Activated naive CD4-positive, alpha-beta T cell treated with anti-CD3 and anti-CD28 coated beads, Interleukin-2, amount 50 U/mL, for 16 hours (primary cell): ENCODE results near the gene PDE8B.
A peak's percentile ranks its signal among the peaks of the same experiment; 100 is the strongest.

Experiments used
- DNase-seq: peaks from one replicate; pipeline ENCODE4 v3.0.0-alpha.2; 2020

Gene PDE8B

DNA sequence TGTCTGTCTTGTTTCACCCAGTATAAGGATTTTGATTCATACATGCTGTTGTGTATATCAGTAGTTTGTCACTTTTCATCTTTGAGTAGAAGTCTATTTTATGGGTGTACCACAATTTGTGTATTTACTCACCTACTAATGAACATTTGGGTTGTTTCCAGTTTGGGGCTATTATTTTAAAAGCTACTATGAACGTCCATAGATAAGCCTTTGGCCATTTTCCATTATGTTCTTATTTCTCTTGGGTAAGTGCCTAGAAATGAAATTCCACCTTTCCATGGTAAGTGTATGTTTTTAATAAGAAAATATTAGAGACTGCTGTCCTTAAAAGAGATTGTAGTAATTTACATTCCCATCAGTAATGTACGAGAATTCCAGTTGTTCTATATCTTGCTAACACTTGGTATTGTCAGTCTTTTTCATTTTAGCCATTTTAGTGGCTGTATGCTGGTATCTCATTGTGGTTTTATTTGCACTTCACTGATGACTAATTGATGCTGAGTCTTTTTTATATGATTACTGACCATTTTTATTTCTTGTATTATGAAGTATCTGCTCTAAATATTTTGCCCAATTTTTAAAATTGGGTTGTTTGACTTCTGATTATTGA, 17.9 kb upstream of the PDE8B start:
- DNase-seq = no peak

DNA sequence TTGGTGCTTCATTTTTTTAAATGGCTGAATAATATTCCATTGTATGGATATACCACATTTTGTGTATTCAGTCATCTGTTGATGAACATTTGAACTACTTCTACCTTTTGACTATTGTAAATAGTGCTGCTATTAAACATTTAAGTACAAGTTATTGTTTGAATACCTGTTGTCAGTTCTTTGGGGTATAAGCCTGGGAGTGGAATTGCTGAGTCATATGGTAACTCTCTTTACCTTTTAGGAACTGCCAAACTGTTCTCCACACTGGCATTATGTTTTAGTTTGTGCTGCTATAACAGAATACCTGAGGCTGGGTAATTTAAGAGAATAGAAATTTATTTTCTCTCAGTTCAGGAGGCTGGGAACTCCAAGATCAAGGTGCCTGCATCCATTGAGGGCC, 15.7 kb upstream of the PDE8B start:
- DNase-seq = no peak

DNA sequence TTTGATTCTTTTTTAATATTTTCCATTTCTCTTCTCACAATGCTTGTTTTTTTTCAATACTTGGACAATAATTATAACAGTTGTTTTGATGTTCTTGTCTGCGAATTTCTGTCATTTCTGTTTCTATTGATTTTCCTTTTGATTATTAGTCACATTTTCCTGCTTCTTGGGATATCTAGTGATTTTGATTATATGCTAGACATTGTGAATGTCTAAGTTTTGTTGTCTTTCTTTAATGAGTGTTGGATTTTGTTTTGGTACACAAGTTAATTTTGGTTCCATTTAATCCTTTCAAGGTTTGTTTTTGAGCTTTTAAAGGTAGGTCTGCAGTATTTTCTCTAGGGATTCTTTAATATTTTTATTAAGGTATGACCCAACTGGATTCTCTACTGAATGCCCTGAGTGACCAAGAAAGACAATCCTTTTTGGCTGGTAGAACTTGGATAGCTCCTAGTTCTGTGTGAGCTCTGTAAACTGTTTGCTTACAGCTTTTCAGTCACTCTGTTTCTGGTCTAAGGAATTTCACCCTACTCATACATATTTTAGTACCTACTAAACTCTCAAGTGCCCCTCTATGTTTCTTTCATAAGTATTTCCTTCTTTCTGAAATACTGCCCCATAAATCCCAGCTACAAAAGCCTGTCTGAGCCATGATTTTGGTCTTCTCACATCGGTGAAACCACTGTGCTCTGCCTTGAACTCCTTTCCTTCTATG, 12.5 kb upstream of the PDE8B start:
- DNase-seq = no peak

DNA sequence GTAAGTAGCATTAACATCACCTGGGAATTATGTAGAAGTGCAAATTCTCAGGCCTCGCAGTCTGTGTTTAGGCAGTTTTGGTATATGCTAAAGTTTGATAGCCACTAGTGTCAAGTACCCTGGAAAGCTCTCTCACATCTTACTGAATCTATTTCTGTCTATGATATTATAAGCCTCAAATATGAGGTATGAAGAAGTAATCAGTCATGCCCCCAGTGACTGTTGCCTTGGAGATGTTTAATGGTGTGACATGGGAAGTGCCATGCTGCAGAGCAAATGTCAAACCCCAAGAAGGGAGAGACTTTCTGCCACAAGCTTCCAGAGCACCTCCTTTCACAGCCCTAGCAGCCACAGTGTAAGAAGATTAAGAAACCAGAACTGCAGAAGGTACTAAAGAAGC, 9.8 kb upstream of the PDE8B start:
- DNase-seq = no peak

DNA sequence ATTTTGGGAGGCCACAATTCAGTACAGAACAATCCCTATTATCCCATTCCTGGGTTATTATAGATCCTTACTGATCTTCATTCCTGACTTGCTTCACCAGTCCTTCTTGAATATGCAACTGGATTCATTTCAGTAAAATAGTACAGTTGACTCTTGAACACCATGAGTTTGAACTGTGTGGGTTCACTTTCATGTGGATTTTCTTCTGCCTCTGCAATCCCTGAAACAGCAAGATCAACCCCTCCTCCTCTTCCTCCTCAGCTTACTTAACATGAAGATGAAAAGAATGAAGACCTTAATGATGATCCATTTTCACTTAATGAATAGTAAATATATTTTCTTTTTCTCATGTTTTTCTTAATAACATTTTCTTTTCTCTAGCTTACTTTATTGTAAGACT, 8.3 kb upstream of the PDE8B start:
- no peak for DNase-seq

DNA sequence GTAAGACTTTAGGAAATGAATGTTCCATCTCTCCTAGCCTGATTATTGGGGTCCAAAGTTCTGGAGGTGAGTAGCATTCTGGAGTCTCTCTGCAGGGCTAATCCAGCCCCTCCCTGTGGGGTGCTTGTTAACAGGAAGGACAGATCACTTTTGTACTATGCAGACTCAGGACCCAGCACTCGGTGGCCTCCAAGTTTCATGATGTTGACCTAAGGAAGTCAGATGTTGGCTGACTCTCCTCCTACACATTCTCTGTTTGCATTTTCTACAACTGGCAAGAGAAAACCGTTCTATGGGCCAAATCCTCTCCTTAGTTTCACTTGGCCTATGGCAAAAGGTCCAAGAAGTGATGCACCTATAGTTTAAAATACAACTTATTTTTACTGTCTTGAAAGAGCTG, 5.5 kb upstream of the PDE8B start:
- no peak for DNase-seq

DNA sequence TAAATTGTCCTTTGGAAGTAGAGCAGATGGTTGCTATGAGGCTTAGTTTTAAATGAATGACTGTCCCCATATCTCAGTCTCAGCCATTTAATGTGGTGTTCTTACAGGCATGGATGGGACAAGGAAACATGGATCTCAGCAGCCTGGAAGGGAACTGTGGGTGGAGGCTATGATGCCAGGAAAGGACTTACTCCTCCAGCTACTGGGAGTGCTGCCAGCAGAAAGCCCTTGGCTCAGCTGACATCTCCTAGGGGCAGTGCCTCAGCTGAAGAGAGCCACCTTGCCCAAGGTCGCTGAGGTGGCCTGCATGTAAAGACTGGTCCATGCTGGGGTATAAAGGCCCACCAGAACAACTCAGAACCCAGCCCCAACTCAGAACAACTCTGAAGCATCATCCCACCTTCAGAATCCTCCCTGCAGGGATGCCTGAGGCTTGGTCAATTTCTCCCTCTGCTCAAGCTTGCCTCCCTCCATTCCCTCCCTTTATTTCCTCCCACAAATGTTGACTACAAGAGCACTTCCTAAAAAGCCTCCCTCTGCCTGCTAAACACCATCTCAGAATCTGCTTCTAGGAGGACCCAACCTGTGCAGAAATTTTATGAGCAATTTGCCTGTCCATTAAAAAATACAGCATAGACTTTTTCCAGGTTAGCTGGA, 1.8 kb upstream of the PDE8B start:
- no peak for DNase-seq

DNA sequence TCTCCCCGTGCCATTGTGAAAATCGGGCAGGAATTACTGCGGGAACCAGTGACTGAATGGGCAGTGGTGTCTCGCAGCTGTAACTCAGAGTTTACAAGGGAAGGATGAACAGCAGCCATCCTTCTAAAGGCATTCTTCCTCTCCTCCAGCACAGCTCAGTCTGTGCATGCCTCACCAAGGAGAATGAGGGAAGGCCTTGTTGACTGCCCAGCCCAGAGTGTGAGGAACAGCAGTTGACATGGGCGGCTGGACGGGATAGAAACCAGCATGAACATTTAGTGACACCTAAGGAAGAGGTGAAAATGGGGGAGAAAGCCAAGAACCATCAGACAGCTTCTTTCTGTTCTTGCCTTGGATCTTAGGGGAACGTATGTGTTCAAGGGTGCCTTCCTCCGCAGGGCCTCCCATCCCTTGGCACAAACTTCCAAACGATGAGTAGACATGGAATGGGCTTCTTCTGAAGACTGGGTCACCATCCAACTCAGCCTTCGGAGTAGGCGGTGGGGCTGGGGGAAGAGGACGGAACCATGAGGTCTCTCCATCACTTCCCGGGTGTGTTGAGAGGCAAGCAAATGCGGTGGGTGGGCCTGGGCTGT, 887 bp upstream of the PDE8B start:
- DNase-seq = no peak

DNA sequence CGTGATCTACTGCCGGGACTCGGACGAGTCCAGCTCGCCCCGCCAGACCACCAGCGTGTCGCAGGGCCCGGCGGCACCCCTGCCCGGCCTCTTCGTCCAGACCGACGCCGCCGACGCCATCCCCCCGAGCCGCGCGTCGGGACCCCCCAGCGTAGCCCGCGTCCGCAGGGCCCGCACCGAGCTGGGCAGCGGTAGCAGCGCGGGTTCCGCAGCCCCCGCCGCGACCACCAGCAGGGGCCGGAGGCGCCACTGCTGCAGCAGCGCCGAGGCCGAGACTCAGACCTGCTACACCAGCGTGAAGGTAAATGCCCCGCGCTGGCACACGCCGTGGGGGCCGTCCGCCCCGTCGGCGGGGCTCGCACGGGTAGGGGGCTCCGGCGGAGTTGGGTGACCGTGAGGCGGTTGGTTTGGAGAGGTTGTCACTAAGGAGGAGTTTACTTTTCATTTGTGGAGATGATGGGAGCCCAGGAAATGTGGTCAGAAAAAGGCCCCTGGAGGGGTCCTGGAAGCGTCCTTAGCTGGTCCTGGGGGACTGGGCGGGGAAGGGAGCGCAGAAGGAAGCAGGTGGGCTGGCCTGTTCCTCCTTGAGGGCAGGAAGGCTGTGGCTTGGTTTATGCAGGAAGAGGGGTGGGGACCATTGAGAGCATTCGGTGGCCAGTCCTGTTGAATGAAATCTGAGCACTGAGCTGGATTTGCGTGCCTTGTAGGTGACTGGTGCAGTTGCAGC, 647 bp downstream of the PDE8B start:
- peak; percentile 11 for DNase-seq

DNA sequence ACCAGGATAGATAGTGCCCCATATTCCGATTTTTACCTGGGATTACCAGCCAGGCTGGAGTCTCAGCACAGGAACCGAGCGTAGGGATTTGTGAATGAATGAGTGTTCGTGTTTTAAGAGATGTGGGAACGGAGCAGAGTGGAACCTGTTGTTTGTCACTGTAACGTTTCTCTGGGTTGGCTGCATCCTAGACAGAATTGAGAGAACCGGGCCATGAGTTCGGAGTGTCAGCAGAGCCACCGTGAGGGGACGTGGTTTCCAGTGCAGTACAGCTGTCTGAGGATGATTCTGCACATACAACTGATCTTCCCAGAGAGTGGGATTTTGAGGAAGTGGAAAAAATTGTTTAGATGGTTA, 1.2 kb downstream of the PDE8B start:
- no peak for DNase-seq

DNA sequence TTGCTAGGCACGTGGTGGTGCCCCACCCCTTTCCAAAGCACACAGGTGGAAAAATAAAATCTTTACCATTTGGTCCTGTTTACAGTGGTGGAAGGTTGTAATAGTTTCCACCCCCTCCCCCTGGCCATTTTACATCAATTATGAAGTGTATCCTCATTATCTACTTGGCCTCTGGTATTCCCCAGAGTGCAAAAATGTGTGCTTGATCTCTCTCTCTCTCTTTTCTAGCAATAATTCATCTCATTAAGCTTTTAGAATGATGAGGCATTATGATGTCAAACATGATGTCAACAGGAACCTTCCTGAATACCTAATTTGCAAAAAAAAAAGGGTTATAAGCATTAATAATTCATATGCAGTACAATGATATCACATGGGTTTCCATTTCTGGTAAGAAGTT, 3.1 kb downstream of the PDE8B start:
- DNase-seq = no peak

DNA sequence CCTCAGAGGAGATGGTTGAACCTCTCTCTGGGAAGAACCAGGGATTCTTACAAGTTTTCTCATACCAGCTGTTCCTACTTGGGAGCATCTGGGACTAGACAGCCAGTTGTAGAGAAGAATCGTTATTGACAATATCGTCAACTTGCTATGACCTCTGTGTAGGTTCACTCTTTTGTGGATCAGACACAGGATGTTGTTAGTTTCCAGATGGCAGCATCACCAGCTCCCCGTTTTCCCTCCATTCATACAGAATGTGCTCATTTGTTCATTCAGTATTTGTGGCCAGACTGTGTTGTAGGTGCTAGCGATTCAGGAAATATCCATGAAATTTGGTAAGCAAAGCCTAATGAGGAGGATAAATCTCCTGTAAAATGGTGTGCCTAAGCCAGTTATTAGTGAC, 3.7 kb downstream of the PDE8B start:
- DNase-seq = no peak

DNA sequence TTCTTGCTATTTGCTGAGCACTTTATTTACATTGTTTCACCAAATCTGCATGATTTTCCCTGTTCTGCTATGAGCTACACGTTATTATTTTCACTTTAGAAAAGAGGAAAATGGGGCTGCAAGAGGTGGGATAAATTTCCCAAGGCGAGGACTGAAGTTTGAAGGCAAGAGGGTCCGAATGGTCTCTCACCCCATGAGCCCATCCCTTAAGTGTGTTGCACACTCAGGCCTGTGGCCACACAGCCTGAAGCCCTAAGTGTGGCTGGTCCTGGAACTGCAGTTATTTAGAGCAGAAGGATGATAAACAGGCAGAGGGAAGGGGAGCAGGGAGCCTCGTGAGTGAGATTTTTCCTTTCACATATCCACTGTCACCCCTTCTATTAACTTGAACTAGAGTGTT, 7.8 kb downstream of the PDE8B start:
- no peak for DNase-seq

DNA sequence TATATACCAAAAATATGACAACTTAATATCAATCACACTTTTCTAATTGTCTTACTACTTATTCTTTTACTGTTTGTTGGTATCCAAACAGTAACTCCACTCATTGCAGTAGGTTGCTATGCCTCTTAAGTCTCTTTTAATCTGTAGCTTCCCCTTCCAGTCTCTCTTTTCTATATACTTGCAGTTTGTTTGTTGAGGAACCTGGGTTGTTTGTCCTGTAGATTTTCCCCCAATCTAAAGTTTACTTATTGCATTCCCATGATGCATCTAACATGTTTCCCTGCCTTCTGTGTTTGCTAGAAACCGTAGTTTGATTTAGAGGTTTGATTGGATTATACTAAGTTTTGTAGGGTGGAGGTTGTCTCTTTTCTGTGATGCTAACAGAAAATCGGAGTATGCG, 10.6 kb downstream of the PDE8B start:
- no peak for DNase-seq

DNA sequence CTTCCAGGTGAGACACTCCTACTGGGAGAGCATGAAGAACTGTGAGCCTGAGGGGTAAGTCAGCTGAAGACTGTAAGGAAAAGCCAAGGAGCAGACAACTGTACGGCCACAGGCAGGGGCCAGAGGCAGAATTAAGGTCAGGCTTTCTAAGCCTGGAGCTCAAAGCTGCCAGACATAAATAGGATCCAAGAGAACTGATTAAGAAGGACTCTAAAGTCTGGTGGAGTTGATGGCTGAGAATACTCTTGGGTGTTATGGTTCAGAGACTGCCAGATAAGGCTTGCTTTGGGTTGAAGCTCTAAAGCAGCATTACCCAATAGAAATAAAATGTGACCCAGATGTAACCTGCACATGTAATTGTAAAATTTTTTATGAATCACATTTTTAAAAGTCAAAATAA, 12.2 kb downstream of the PDE8B start:
- no peak for DNase-seq

DNA sequence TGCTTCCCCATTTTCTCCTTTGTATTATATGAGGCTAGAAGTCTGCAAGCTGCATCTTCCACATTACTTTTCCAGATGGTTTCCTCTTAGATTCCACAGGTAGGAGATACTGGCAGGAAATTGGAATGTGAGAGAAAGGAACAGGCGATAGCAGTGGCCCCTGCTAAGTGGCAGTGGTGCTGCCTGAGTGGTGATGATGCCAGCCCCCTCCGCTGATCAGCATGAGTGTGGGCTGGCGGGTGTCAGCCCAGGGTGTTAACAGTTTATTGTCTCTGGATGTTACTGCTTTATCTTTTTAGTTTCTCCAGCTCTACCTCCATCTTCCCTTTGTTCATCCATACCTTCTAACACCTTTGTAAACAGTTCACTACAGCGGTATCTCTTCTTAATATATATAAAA, 13.2 kb downstream of the PDE8B start:
- DNase-seq = no peak

DNA sequence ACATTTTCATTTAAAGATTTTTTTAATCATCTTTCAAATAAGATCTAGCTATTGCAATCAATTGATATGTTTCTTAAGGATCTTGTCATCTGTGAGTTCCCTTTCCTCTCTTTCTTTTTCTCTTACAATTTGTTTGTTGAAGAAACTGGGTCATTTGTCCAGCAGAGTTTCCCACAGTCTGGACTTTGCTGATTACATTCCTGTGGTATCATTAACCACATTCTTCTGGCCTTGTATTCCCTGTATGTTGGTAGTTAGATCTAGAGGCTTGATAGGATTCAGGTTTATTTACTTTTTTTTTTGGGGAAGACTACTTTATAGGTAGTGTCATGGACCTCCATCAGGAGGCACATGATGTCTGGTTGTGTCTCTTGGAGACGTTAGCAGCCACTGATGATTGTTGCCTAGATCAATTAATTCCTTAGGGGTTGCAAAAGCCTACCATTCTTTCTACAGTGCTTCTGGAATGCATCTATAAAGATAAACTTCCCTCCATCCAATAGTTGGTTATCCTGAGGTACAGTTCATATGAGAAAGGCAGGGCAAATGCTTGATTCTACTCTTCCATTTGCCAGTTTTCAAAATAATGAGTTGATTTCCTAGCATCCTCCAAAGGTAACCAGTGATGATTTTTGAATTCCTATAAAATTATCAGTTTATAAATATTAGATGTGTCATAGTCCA, 14.3 kb downstream of the PDE8B start:
- no peak for DNase-seq

DNA sequence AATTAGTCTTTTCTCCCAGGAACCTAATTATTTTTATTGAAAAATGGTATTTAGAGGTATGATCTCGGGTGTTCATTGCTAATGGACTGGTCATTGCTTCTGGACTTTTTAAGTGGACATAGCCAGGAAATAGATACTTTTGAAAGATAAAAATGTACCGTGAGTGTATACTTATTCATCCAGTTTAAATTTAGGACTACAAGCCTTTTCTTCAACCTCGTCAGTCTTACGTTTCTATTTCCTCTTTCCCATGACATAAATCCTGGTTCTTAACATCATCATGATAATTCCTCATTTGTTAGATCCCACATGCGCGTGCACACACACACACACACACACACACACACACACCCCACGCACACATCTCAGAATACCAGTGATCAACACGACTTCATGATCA, 15.1 kb downstream of the PDE8B start:
- DNase-seq = no peak

DNA sequence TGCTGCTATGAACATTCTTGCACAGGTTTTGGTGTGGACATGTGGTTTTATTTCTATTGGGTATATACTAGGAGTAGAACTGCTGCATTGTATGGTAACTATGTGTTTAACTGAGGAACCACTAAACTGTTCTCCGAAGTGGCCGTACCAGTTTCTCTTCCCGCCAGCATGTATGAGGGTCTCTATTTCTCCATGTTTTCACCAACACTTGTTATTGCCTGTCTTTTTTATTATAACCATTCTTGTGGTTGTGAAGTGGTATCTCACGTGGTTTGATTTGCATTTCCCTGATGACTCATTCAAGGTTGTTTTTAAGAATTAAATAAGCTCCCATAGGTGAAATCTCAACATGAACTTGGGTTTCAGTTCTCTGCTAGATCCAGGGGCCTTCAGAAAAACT, 19.4 kb downstream of the PDE8B start:
- no peak for DNase-seq

DNA sequence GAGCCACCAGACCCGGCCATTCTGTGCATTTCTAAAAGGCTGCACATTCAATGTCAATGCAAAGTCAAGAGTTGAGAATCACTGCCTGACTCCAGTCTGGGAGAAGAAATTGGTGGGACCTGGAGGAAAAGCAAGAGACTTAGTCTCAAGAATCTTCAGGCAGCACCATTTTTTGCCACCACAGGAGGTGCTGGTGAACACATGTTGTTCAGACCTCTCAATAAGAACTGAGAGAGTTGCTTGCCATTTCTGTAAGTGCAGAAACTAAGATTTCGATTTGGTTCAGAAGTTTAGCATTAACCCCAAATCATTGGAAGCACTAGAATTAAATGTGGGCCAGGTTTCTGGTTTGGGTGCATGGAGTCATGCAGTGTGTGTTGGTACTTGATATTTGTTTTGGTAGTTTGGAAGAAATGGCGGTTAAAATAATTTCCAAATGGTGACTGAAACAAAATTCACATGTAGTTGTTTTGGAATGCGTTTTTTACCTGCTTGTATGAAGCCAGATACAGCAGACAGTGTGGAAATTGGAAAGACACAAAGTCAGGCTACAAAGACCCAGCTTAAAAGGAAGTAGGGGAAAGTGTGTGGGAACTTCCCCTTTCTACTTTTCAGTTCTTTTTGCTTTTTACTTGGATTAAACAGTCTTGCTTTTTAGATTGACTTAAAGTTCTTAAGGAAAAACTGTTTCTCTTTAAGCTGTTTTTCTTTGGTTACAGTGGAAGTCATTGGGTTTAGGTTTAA, 20.4 kb downstream of the PDE8B start:
- no peak for DNase-seq

DNA sequence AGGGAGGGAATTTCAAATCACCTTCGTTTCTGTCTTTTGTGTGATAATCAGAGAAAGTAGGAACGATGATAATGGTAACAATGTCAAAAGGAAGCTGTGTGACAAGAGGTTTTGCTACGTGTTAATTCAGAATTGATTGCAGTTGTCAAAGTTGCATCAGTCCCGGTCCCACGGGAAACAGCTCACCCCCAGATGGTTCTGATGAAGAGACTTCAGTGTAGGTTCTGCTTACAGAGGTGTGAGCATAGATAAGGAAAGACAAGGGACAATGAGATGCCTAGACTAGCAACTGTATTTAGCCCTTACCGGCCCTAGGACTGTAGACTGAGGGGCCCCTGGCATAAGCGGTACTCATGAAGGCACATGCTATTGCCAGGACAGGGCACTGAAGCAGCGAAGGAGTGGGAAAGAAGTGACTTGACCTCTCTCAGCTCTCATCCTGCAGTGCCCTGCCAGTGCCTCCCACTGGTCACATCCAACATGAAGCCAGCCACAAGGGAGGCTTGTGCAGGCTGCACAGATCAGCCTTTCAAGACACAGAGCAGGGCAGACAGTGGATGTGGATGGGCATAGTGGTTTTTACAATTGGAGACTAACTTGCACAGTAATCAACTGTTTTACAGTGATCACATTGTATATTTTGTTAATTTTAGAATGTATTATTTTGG, 21.1 kb downstream of the PDE8B start:
- no peak for DNase-seq
